ENCODE data around the gene SH3PXD2A.

Gene SH3PXD2A

GRCh38 chr10:103653581-103654037 is 201.8 kb downstream of the SH3PXD2A start:
- TF ChIP-seq CTCF (IDR thresholded peaks at IDR 0.05; ENCODE audit: low read depth, low read length) = no peak
- H3K4me3 ChIP-seq (ENCODE audit: low read depth, low read length) = no peak overlapping the region

GRCh38 chr10:103652599-103653281 is 202.6 kb downstream of the SH3PXD2A start:
- H3K4me3 ChIP-seq (ENCODE audit: low read depth, low read length) = no peak overlapping the region
- no peak for TF ChIP-seq CTCF (IDR thresholded peaks at IDR 0.05; ENCODE audit: low read depth, low read length)

- no peak for TF ChIP-seq CTCF (IDR thresholded peaks at IDR 0.05; ENCODE audit: low read depth, low read length)
- H3K4me3 ChIP-seq (ENCODE audit: low read depth, low read length) = no peak overlapping the region
These were observed 203.4 kb downstream of the SH3PXD2A start for GRCh38 chr10:103651783-103652476.

GRCh38 chr10:103651333-103651732 is 204.0 kb downstream of the SH3PXD2A start:
- no peak overlapping the region for H3K4me3 ChIP-seq (ENCODE audit: low read depth, low read length)
- no peak for TF ChIP-seq CTCF (IDR thresholded peaks at IDR 0.05; ENCODE audit: low read depth, low read length)

- no peak for TF ChIP-seq CTCF (IDR thresholded peaks at IDR 0.05; ENCODE audit: low read depth, low read length)
- H3K4me3 ChIP-seq (ENCODE audit: low read depth, low read length) = no peak overlapping the region
These were observed 205.5 kb downstream of the SH3PXD2A start for GRCh38 chr10:103649654-103650423.

GRCh38 chr10:103648636-103649532 is 206.5 kb downstream of the SH3PXD2A start:
- no peak overlapping the region for H3K4me3 ChIP-seq (ENCODE audit: low read depth, low read length)
- no peak for TF ChIP-seq CTCF (IDR thresholded peaks at IDR 0.05; ENCODE audit: low read depth, low read length)
